ENCODE measurements around the gene VPS37C.
A peak's percentile ranks its signal among the peaks of the same experiment; 100 is the strongest.
"Not testable (repeated sequence)": the region's sequence is repeated elsewhere in the genome, so short reads cannot be mapped to it uniquely, and the experiment has no call there.

The VPS37C gene

GRCh38 chr11:61174273-61174672, 13.0 kb upstream of the VPS37C start:
- DNase-seq = no peak

- no peak for DNase-seq
These were observed 12.2 kb upstream of the VPS37C start for GRCh38 chr11:61173456-61173855.

GRCh38 chr11:61172888-61173287, 11.7 kb upstream of the VPS37C start:
- DNase-seq = no peak

- DNase-seq = no peak
These were observed 11.1 kb upstream of the VPS37C start for GRCh38 chr11:61172356-61172755.

GRCh38 chr11:61171907-61172306, 10.7 kb upstream of the VPS37C start:
- no peak for DNase-seq

GRCh38 chr11:61170566-61170965, 9.3 kb upstream of the VPS37C start:
- no peak for DNase-seq

- no peak for DNase-seq
These were observed 7.6 kb upstream of the VPS37C start for GRCh38 chr11:61168800-61169199.

GRCh38 chr11:61168042-61168688, 6.9 kb upstream of the VPS37C start:
- DNase-seq = no peak

GRCh38 chr11:61166331-61166730, 5.1 kb upstream of the VPS37C start:
- DNase-seq = not testable (repeated sequence)

- not testable (repeated sequence) for DNase-seq
These were observed 4.6 kb upstream of the VPS37C start for GRCh38 chr11:61165785-61166184.

- peak; percentile 92 for DNase-seq
These were observed 3.6 kb upstream of the VPS37C start for GRCh38 chr11:61164606-61165424.

- DNase-seq = no peak
These were observed 2.7 kb upstream of the VPS37C start for GRCh38 chr11:61163714-61164605.

GRCh38 chr11:61163021-61163420, 1.8 kb upstream of the VPS37C start:
- no peak for DNase-seq

GRCh38 chr11:61162092-61162941, 1.1 kb upstream of the VPS37C start:
- DNase-seq = no peak

GRCh38 chr11:61160487-61161189, 588 bp downstream of the VPS37C start:
- no peak for DNase-seq

- DNase-seq = peak; percentile 93
These were observed 2.4 kb downstream of the VPS37C start for GRCh38 chr11:61158691-61159381.

- no peak for DNase-seq
These were observed 3.5 kb downstream of the VPS37C start for GRCh38 chr11:61157743-61158142.

GRCh38 chr11:61155741-61156140, 5.5 kb downstream of the VPS37C start:
- DNase-seq = no peak

- DNase-seq = no peak
These were observed 5.9 kb downstream of the VPS37C start for GRCh38 chr11:61155312-61155711.

GRCh38 chr11:61154528-61154927, 6.7 kb downstream of the VPS37C start:
- DNase-seq = no peak

GRCh38 chr11:61153593-61154095, 7.6 kb downstream of the VPS37C start:
- no peak for DNase-seq
